MM.1S (cell line): ENCODE data around the gene SNX8.
"Not testable (repeated sequence)": the region's sequence is repeated elsewhere in the genome, so short reads cannot be mapped to it uniquely, and the experiment has no call there.

Experiments
- CTCF ChIP-seq: fragments of 300-600 bp; sonication (generic); IDR thresholded peaks from 2 replicates; pipeline ENCODE4 v1.5.1; 2016; ENCODE audit warnings: antibody characterized with exemption, low read length, mixed read lengths
- EZH2 ChIP-seq: fragments of 300-600 bp; sonication (generic); optimal IDR thresholded peaks from 2 replicates; pipeline ENCODE3; 2017; ENCODE audit warnings: low read depth, mild to moderate bottlenecking, antibody characterized with exemption, low read length, mixed read lengths
- EZH2phosphoT487 ChIP-seq: fragments of 300-600 bp; sonication (generic); IDR thresholded peaks from 2 replicates; pipeline ENCODE4 v1.6.1; 2018; ENCODE audit warnings: antibody characterized with exemption, low read length

GRCh38 chr7:2347351-2348063 lies 33.3 kb upstream of the SNX8 start:
- TF ChIP-seq CTCF, EZH2, EZH2phosphoT487: not testable (repeated sequence)
